Suppressor macrophage treated with lipopolysaccharide for 4 hours (primary cell): ENCODE measurements around the gene COL25A1.
"Not testable (repeated sequence)": the region's sequence is repeated elsewhere in the genome, so short reads cannot be mapped to it uniquely, and the experiment has no call there.

ENCODE experiments used
- DNase-seq: peaks from one replicate; pipeline ENCODE4 v3.0.0-alpha.2; 2020

COL25A1 gene

GRCh38 chr4:109043286-109043685, 259.2 kb downstream of the COL25A1 start:
- no peak for DNase-seq

GRCh38 chr4:109041463-109042360, 260.7 kb downstream of the COL25A1 start:
- DNase-seq = no peak

GRCh38 chr4:109040441-109040840, 262.0 kb downstream of the COL25A1 start:
- DNase-seq = peak; percentile 63

- no peak for DNase-seq
Measured at GRCh38 chr4:109037026-109037425, 265.4 kb downstream of the COL25A1 start.

- no peak for DNase-seq
Measured at GRCh38 chr4:109033993-109034392, 268.5 kb downstream of the COL25A1 start.

GRCh38 chr4:109032671-109033070, 269.8 kb downstream of the COL25A1 start:
- no peak for DNase-seq

GRCh38 chr4:109029987-109030386, 272.5 kb downstream of the COL25A1 start:
- no peak for DNase-seq

GRCh38 chr4:109027016-109027500, 275.4 kb downstream of the COL25A1 start:
- DNase-seq = no peak

GRCh38 chr4:109026588-109026987, 275.9 kb downstream of the COL25A1 start:
- no peak for DNase-seq

GRCh38 chr4:109025471-109026076, 276.9 kb downstream of the COL25A1 start:
- DNase-seq = no peak

GRCh38 chr4:109022961-109023360, 279.5 kb downstream of the COL25A1 start:
- DNase-seq = no peak

GRCh38 chr4:109021630-109022029, 280.8 kb downstream of the COL25A1 start:
- DNase-seq = not testable (repeated sequence)

GRCh38 chr4:109020861-109021260, 281.6 kb downstream of the COL25A1 start:
- no peak for DNase-seq

GRCh38 chr4:109016200-109016599, 286.3 kb downstream of the COL25A1 start:
- DNase-seq = no peak

- DNase-seq = no peak
Measured at GRCh38 chr4:109015413-109015810, 287.0 kb downstream of the COL25A1 start.

- DNase-seq = no peak
Measured at GRCh38 chr4:109014593-109015412, 287.7 kb downstream of the COL25A1 start.

GRCh38 chr4:109012286-109012880, 290.1 kb downstream of the COL25A1 start:
- no peak for DNase-seq

GRCh38 chr4:109011241-109012026, 291.0 kb downstream of the COL25A1 start:
- no peak for DNase-seq

- no peak for DNase-seq
Measured at GRCh38 chr4:109010521-109010920, 291.9 kb downstream of the COL25A1 start.

- no peak for DNase-seq
Measured at GRCh38 chr4:109009909-109010308, 292.5 kb downstream of the COL25A1 start.

- DNase-seq = no peak
Measured at GRCh38 chr4:109007976-109008375, 294.5 kb downstream of the COL25A1 start.

- DNase-seq = peak; percentile 7
Measured at GRCh38 chr4:109005523-109005922, 296.9 kb downstream of the COL25A1 start.
